ENCODE data around the gene NCAPD3. TPM values are rescaled to one million over a fixed set of nuclear protein-coding genes. Genes with fewer than 3 reads are reported as not detected.

NCAPD3 gene
- total RNA-seq (ENCODE audit: unreplicated experiment) = 25.4 TPM
- long read RNA-seq, full-length matches to known transcripts = 1 of 7 reads
- long read RNA-seq, partial matches to known transcripts = 4 of 7 reads
- long read RNA-seq, other reads (novel, unspliced or antisense) = 2 of 7 reads

GRCh38 chr11:134223836-134224709 is at the start of gene NCAPD3, which contains the start of gene VPS26B:
Gene NCAPD3, minus strand, starts transcription at chr11:134223967. Its CDS starts 41 bp downstream, at chr11:134223926.
Gene VPS26B, plus strand, starts transcription at chr11:134224671. Its CDS starts 452 bp downstream, at chr11:134225123.
- peaks cover 48% of the 10 kb centered on the region for H3K4me1 Mint-ChIP-seq (ENCODE audit: unreplicated experiment)
- H3K27me3 Mint-ChIP-seq (ENCODE audit: unreplicated experiment) = peaks cover 10% of the 10 kb centered on the region
- no peak for TF ChIP-seq CTCF (IDR thresholded peaks at IDR 0.05; ENCODE audit: unreplicated experiment)
- H3K9me3 Mint-ChIP-seq (ENCODE audit: unreplicated experiment) = no peaks in the 10 kb centered on the region
- peak; percentile 97 for DNase-seq (ENCODE audit: low spot score)
- H3K4me3 Mint-ChIP-seq (ENCODE audit: unreplicated experiment) = peak within 1 kb of the TSS; percentile 98
- H3K36me3 Mint-ChIP-seq (ENCODE audit: low read depth, unreplicated experiment) = peaks cover 25% of the 10 kb centered on the region
- H3K27ac Mint-ChIP-seq (ENCODE audit: unreplicated experiment) = peak within 1 kb of the TSS; percentile 80

- Mint-ChIP-seq H3K27me3 (ENCODE audit: unreplicated experiment) (peaks cover 13% of the 10 kb centered on the region), H3K4me3 (ENCODE audit: unreplicated experiment) (no peak overlapping the region), H3K4me1 (ENCODE audit: unreplicated experiment) (peaks cover 20% of the 10 kb centered on the region), H3K27ac (ENCODE audit: unreplicated experiment) (no peak overlapping the region), H3K9me3 (ENCODE audit: unreplicated experiment) (no peaks in the 10 kb centered on the region), H3K36me3 (ENCODE audit: low read depth, unreplicated experiment) (no peaks in the 10 kb centered on the region)
- TF ChIP-seq CTCF (IDR thresholded peaks at IDR 0.05; ENCODE audit: unreplicated experiment) = no peak
- no peak for DNase-seq (ENCODE audit: low spot score)
Observed at GRCh38 chr11:134273317-134273712, 49.5 kb upstream of the NCAPD3 start.

- Mint-ChIP-seq H3K36me3 (ENCODE audit: low read depth, unreplicated experiment) (no peaks in the 10 kb centered on the region), H3K4me3 (ENCODE audit: unreplicated experiment) (no peak overlapping the region), H3K27me3 (ENCODE audit: unreplicated experiment) (peaks cover 13% of the 10 kb centered on the region), H3K4me1 (ENCODE audit: unreplicated experiment) (peaks cover 27% of the 10 kb centered on the region), H3K9me3 (ENCODE audit: unreplicated experiment) (no peaks in the 10 kb centered on the region), H3K27ac (ENCODE audit: unreplicated experiment) (no peak overlapping the region)
- no peak for DNase-seq (ENCODE audit: low spot score)
- TF ChIP-seq CTCF (IDR thresholded peaks at IDR 0.05; ENCODE audit: unreplicated experiment) = no peak
Observed at GRCh38 chr11:134272381-134273316, 48.9 kb upstream of the NCAPD3 start.

GRCh38 chr11:134271978-134272377 is 48.2 kb upstream of the NCAPD3 start:
- Mint-ChIP-seq H3K9me3 (ENCODE audit: unreplicated experiment) (no peaks in the 10 kb centered on the region), H3K4me3 (ENCODE audit: unreplicated experiment) (no peak overlapping the region), H3K27me3 (ENCODE audit: unreplicated experiment) (peaks cover 11% of the 10 kb centered on the region), H3K36me3 (ENCODE audit: low read depth, unreplicated experiment) (no peaks in the 10 kb centered on the region), H3K27ac (ENCODE audit: unreplicated experiment) (no peak overlapping the region), H3K4me1 (ENCODE audit: unreplicated experiment) (peaks cover 26% of the 10 kb centered on the region)
- DNase-seq (ENCODE audit: low spot score) = no peak
- TF ChIP-seq CTCF (IDR thresholded peaks at IDR 0.05; ENCODE audit: unreplicated experiment) = no peak

All from endothelial cell (in vitro differentiated cells).